Adrenal gland (tissue), 5 donors: ENCODE measurements around the gene LRIT3.

Experiments
- POLR2A ChIP-seq, 2 donors: fragments of 450-650 bp; IDR thresholded peaks; one replicate each; pipeline ENCODE4 v1.6.1; 2017; ENCODE audit warnings: antibody characterized with exemption in 2 of 2, mild to moderate bottlenecking in 2 of 2, moderate library complexity in 1 of 2
- TF ChIP-seq, protein P1 (sequence below), 6 experiments: fragments of 450-650 bp in 4 of 6; fragments of 200-600 bp in 2 of 6; sonication (generic) in 1 of 6; IDR thresholded peaks; 1 replicate in 5 of 6; 2 replicates in 1 of 6; pipeline versions ENCODE4 v1.5.1 to v1.8.0; 2016 to 2021; ENCODE audit warnings: antibody characterized with exemption in 6 of 6, mild to moderate bottlenecking in 2 of 6, moderate library complexity in 1 of 6
- donor health status: DM: no; HTN: no; CAD: no.

DNA sequence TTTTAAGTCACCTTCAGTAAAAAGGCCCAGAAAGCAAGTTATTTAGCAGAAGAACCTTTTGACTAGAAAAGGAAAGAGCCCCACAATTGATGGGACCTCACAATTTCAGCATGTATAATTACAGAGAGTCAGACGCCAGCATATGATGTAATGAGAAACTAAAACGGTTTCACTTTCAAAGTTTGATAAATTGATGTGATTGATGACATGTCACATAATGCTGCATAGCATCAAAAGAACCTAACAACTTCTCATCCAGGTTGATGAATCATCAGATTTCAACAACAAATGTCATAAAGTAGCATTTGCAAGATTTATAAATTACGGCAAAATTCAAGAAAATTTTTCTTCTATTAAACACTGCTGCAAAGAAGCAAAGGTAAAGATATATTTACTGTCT lies 36.2 kb upstream of the LRIT3 start:
- TF ChIP-seq, protein P1, sequence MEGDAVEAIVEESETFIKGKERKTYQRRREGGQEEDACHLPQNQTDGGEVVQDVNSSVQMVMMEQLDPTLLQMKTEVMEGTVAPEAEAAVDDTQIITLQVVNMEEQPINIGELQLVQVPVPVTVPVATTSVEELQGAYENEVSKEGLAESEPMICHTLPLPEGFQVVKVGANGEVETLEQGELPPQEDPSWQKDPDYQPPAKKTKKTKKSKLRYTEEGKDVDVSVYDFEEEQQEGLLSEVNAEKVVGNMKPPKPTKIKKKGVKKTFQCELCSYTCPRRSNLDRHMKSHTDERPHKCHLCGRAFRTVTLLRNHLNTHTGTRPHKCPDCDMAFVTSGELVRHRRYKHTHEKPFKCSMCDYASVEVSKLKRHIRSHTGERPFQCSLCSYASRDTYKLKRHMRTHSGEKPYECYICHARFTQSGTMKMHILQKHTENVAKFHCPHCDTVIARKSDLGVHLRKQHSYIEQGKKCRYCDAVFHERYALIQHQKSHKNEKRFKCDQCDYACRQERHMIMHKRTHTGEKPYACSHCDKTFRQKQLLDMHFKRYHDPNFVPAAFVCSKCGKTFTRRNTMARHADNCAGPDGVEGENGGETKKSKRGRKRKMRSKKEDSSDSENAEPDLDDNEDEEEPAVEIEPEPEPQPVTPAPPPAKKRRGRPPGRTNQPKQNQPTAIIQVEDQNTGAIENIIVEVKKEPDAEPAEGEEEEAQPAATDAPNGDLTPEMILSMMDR (IDR thresholded peaks at IDR 0.05) = no peak
- no peak for TF ChIP-seq POLR2A (IDR thresholded peaks at IDR 0.05)
